ENCODE measurements around the gene SYNC. TPM values are rescaled to one million over a fixed set of nuclear protein-coding genes. Genes with fewer than 3 reads are reported as not detected.
"Not testable (repeated sequence)": the region's sequence is repeated elsewhere in the genome, so short reads cannot be mapped to it uniquely, and the experiment has no call there.

Gene SYNC
- total RNA-seq, 2 experiments from 2014 or later: not detected

- no peak for ATAC-seq (ENCODE audit: low read depth)
- Mint-ChIP-seq H3K27me3 (no peaks in the 10 kb centered on the region), H3K4me3 (no peak overlapping the region), H3K36me3 (peaks cover 6% of the 10 kb centered on the region), H3K4me1 (peaks cover 20% of the 10 kb centered on the region), H3K9me3 (no peaks in the 10 kb centered on the region), H3K27ac (no peak overlapping the region)
- POLR2A ChIA-PET: interaction anchor here (2.0 kb wide), 1 partner anchor 14 kb away, joined by 5 read pairs; the partner anchor contains the start of genes RBBP4 and ZBTB8OS
- no peak for DNase-seq
Observed at GRCh38 chr1:32636914-32637645, 65.5 kb downstream of the SYNC start.

- POLR2A ChIA-PET: interaction anchor here (0.7 to 2.0 kb wide), 2 partner anchors 15 to 23 kb away, joined by 4 to 5 read pairs; partner anchors contain the start of genes RBBP4 and ZBTB8OS
- H3K9me3 Mint-ChIP-seq: no peaks in the 10 kb centered on the region
Observed at GRCh38 chr1:32635508-32636277, 66.9 kb downstream of the SYNC start.

GRCh38 chr1:32632829-32633228, 69.7 kb downstream of the SYNC start:
- Mint-ChIP-seq H3K4me3 (no peak overlapping the region), H3K4me1 (peaks cover 21% of the 10 kb centered on the region), H3K36me3 (peaks cover 10% of the 10 kb centered on the region), H3K9me3 (no peaks in the 10 kb centered on the region), H3K27ac (no peak overlapping the region), H3K27me3 (no peaks in the 10 kb centered on the region)
- ATAC-seq (ENCODE audit: low read depth) (no peak), DNase-seq (no peak)
- POLR2A ChIA-PET: interaction anchor here (0.5 to 1.4 kb wide), 3 partner anchors 18 to 683 kb away, joined by 3 to 4 read pairs (median 3); partner anchors contain the start of genes RBBP4 and ZBTB8OS

More at GRCh38 chr1:32635508-32636277, 66.9 kb downstream of the SYNC start:
- DNase-seq (no peak), ATAC-seq (ENCODE audit: low read depth) (no peak)
- Mint-ChIP-seq H3K36me3 (peaks cover 8% of the 10 kb centered on the region), H3K4me1 (peaks cover 20% of the 10 kb centered on the region), H3K27ac (no peak overlapping the region), H3K27me3 (no peaks in the 10 kb centered on the region), H3K4me3 (no peak overlapping the region)

- H3K4me3 Mint-ChIP-seq; ATAC-seq (ENCODE audit: low read depth): not testable (repeated sequence)
- POLR2A ChIA-PET: interaction anchor here (1.2 kb wide), 1 partner anchor 21 kb away, joined by 3 read pairs; the partner anchor contains the start of gene RBBP4
Observed at GRCh38 chr1:32630173-32630572, 72.4 kb downstream of the SYNC start.

More at GRCh38 chr1:32630173-32630572, 72.4 kb downstream of the SYNC start:
- DNase-seq, H3K27me3 Mint-ChIP-seq, H3K9me3 Mint-ChIP-seq, H3K27ac Mint-ChIP-seq: not testable (repeated sequence)
- peaks cover 16% of the 10 kb centered on the region for H3K36me3 Mint-ChIP-seq
- H3K4me1 Mint-ChIP-seq: peaks cover 25% of the 10 kb centered on the region

Other genes with a start within 250 kb of the SYNC start
- gene ZBTB8B, start 237.7 kb downstream of the SYNC start, total RNA-seq: not detected
- gene ZBTB8A, start 163.3 kb downstream of the SYNC start, total RNA-seq: under 1 TPM in 1 of 2 experiments, not detected in 1; 0.06 TPM
- 10 to 100 TPM; 57.7 to 61.7 TPM for gene ZBTB8OS, start 52.2 kb downstream of the SYNC start, total RNA-seq
- 100 to 1,000 TPM; 273 to 280 TPM for gene RBBP4, start 51.6 kb downstream of the SYNC start, total RNA-seq
- 100 to 1,000 TPM; 180 to 181 TPM for gene YARS1, start 114.6 kb upstream of the SYNC start, total RNA-seq
- 10 to 100 TPM; 75.8 to 78.5 TPM for gene S100PBP, start 114.9 kb upstream of the SYNC start, total RNA-seq
- not detected for gene FNDC5, start 168.1 kb upstream of the SYNC start, total RNA-seq
- under 1 TPM in 1 of 2 experiments, not detected in 1; 0.40 TPM for gene HPCA, start 183.7 kb upstream of the SYNC start, total RNA-seq
- not detected for gene TMEM54, start 198.6 kb upstream of the SYNC start, total RNA-seq